HG03060 (cell line): ENCODE measurements around the gene KCNH3.

Experiments
- ATAC-seq: cut with Tn5 transposase; IDR thresholded peaks from one replicate; pipeline ENCODE4 v1.9.1; 2021; ENCODE audit warnings: low read depth, moderate number of reproducible peaks; ENCODE audit not compliant: unreplicated experiment

Gene KCNH3

DNA sequence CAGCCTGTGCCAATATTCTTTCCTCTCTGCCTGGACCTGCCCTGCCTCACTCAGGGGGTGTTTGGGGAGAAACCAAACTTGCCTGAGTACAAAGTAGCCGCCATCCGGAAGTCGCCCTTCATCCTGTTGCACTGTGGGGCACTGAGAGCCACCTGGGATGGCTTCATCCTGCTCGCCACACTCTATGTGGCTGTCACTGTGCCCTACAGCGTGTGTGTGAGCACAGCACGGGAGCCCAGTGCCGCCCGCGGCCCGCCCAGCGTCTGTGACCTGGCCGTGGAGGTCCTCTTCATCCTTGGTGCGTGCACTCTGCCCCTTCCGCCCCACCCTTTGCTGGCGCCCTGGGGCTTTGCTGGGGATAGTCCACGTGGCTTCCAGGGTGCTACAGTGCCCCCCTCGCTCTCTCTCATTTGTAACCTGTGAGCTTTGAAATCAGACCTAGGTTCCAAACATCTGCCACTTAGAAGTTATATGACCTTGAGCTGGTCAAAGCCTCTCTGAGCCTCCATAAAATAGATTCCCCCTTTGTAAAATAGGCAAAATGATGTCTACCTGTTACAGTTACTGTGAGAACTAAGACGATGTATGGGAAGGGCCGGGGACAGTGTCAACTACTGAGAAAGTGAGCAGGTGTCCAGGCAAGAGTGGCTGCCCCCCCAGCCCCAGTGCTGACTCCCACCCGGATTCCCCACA lies 4.5 kb downstream of the KCNH3 start:
- no peak for ATAC-seq

- ATAC-seq = no peak
Observed at GRCh38 chr12:49543914-49544815, 5.3 kb downstream of the KCNH3 start.

DNA sequence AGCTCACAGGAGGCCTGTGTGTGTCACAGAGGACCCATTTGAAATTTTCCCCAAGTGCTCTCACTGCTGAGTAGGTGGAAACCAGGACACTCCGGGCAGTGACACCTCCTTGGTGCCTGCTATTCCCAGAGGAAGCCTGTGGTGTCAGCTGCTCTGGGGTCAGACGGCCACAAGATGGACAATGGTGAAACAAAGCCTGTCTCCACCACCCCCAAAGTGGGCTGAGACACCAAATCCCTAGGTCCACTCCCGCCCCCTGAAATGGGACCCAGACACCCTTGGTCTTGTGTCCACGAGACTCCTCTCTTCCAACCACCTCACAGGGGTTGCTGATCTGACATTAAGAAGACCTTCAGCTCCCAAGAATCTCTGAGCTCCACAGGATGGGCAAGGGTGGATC lies 7.0 kb downstream of the KCNH3 start:
- ATAC-seq = no peak

DNA sequence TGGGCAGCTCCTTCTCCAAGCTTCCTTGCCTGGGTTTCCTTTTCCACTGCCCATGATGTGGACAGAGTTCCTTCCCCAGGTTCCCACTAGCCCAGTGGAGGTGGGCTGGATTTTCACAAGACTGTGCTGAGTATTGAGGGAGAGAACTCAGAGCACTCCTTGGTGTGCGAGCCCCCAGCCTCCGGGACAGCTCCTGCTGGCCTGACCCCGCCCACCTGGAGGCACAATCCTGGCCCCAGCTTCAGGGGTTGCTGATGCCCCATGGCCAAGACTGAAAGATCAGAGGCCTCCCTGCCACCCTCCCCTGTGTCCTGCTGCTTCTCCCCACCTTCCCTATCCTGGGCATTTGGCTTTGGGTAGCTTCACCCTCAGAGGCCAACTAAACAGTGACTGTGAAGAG lies 7.7 kb downstream of the KCNH3 start:
- ATAC-seq = no peak

- ATAC-seq = no peak
Observed at GRCh38 chr12:49547090-49547690, 8.4 kb downstream of the KCNH3 start.

DNA sequence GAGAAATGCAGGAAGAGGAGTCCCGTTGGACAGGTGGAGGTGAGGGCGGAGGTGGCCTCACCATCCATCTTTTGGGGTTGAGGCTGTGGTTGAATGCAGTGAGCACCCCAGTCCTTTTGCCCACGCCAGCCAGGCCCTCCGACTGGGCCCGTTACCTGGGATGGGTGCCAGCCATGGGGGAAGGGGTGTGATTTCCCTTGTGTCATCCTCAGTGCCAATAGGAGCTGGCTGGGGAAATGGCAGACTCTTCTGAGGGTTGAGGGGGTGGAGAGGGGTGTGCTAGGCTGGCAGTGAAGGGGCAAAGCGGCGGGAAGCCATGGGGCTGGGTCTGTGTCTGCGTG lies 9.6 kb downstream of the KCNH3 start:
- ATAC-seq = no peak

DNA sequence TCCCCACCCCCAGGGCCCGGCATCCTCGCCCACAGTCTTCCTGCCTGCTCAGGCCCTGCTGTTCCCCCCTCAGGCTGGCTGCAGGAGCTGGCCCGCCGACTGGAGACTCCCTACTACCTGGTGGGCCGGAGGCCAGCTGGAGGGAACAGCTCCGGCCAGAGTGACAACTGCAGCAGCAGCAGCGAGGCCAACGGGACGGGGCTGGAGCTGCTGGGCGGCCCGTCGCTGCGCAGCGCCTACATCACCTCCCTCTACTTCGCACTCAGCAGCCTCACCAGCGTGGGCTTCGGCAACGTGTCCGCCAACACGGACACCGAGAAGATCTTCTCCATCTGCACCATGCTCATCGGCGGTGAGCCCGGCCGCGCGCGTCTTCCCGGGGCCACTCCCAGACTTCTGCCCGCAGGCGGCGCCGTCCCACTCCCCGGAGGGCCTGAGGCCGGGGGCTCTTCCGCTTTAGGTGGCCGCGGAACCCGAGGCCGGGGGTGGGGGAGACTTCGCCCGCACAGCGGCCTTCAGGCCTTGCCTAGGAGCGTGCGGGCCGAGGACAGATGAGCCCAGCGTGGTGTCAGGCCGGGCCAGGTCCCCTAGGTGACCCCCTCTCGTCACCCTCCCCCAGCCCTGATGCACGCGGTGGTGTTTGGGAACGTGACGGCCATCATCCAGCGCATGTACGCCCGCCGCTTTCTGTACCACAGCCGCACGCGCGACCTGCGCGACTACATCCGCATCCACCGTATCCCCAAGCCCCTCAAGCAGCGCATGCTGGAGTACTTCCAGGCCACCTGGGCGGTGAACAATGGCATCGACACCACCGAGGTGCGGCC lies 10.2 kb downstream of the KCNH3 start:
- no peak for ATAC-seq

DNA sequence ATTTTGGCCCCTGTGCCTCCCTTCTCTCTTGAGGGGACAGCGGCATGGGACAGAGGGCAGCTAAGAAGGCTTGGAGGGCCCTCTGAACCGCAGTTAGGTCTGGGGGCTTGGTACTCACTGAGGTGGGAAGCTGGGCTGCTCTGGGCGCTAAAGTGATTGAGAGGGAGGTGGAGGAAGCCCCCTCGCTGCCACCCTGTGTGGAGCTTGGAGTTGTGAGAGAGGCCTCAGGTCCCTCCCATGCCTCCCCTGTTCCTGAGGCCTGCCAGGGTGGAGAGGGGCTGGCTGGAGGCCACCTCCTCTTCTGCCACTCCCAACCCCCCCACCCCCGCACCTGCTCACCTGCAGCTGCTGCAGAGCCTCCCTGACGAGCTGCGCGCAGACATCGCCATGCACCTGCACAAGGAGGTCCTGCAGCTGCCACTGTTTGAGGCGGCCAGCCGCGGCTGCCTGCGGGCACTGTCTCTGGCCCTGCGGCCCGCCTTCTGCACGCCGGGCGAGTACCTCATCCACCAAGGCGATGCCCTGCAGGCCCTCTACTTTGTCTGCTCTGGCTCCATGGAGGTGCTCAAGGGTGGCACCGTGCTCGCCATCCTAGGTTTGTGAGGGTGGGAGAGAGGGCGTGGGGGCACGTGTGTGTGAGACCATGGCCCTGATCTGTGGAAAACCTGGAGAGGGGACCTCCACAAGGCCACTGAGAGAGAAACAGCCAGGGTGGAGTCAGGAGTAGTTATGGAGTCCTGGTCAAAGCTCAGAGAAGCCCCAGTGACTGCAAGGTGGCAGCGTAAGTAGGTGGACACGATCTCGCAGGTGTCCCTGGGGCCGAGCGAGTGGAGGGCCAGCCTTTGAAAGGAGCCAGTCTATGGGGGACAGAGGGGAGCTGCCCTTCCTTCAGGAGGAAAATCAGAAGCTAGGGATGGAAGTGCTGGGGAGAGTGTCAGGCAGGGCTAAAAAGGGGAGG lies 11.2 kb downstream of the KCNH3 start:
- ATAC-seq = no peak

GRCh38 chr12:49550693-49551252 lies 11.9 kb downstream of the KCNH3 start:
- ATAC-seq = no peak

GRCh38 chr12:49552014-49552413 lies 13.2 kb downstream of the KCNH3 start:
- ATAC-seq = no peak

- ATAC-seq = no peak
Observed at GRCh38 chr12:49552425-49552824, 13.6 kb downstream of the KCNH3 start.

DNA sequence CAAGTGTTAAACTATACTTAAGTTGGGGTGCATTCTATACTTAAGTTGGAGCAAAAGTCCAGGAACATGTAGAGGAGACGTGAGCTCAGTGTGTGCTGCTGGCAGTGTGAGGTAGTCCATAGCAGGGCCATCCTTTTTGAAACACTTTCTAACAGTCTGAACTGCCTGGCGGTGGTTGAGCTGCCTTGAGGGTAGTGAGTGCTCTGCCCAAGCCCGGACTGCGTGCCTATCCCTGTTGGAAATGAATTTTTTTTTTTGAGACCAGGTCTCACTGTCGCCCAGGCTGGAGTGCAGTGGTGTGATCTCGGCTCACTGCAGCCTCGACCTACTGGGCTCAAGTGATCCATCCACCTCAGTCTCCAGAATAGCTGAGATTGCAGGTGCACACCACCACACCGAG lies 14.1 kb downstream of the KCNH3 start:
- ATAC-seq = no peak

DNA sequence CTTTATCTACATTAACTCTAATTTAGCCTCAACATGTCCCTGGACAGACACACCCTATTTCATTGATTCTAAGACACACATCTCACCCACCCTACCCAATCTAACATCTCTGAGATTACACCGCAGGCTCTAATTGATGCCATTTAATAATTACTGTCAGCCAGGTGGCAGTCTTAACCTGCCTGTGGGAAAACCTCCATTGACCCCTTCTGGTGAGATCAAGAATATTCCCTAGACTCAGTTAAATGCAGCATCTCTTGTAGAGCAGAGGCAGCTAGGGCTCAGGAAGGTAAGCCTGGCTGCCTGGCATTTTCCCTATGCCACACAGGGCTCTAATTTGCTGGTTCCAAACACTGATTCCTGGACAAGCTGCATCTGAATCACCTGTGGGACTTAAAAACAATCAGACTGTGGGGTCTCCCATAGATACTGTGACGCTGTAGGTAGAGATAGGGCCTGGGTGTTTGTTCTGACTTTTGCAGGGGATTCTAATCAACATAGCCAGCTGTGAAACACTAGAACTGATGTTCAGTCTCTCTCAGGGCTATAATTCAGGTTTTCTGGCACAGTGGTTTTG lies 14.8 kb downstream of the KCNH3 start:
- ATAC-seq = no peak

GRCh38 chr12:49554266-49554665 lies 15.4 kb downstream of the KCNH3 start:
- ATAC-seq = no peak

GRCh38 chr12:49555631-49556390 lies 17.0 kb downstream of the KCNH3 start:
- no peak for ATAC-seq

- no peak for ATAC-seq
Observed at GRCh38 chr12:49556391-49557186, 17.8 kb downstream of the KCNH3 start.

- ATAC-seq = no peak
Observed at GRCh38 chr12:49557187-49557916, 18.5 kb downstream of the KCNH3 start.
